SK-N-SH treated with all-trans-retinoic acid at 6 μM for 48 hours (cell line): ENCODE measurements around the gene QSOX1.

Experiments used
- CREB5 ChIP-seq: fragments of 250-450 bp; sonication (Bioruptor Pico); IDR thresholded peaks from 2 replicates; pipeline ENCODE4 v1.5.1; 2020; ENCODE audit warnings: low read depth, mild to moderate bottlenecking, moderate library complexity
- ISL1 ChIP-seq: fragments of 250-450 bp; sonication (Bioruptor Pico); IDR thresholded peaks from 2 replicates; pipeline ENCODE4 v2.1.2; 2022; ENCODE audit warnings: mild to moderate bottlenecking, moderate library complexity
- OSR1 ChIP-seq: fragments of 250-450 bp; sonication (Bioruptor Pico); IDR thresholded peaks from 2 replicates; pipeline ENCODE4 v1.8.0; 2022; ENCODE audit warnings: moderate library complexity, mild to moderate bottlenecking, inconsistent platforms
- POU6F1 ChIP-seq: fragments of 250-450 bp; sonication (Bioruptor Pico); IDR thresholded peaks from 2 replicates; pipeline ENCODE4 v1.8.0; 2021; ENCODE audit warnings: low read depth, mild to moderate bottlenecking, moderate library complexity, borderline replicate concordance
- PPARA ChIP-seq: fragments of 250-450 bp; sonication (Bioruptor Pico); IDR thresholded peaks from 2 replicates; pipeline ENCODE4 v1.5.0; 2020; ENCODE audit warnings: mild to moderate bottlenecking, borderline replicate concordance
- ZFP3 ChIP-seq: fragments of 250-450 bp; sonication (Bioruptor Pico); IDR thresholded peaks from 2 replicates; pipeline ENCODE4 v1.5.0; 2020; ENCODE audit warnings: mild to moderate bottlenecking, moderate library complexity
- ZNF565 ChIP-seq: fragments of 450-650 bp; formaldehyde crosslinking; conservative IDR thresholded peaks from 2 replicates; pipeline ENCODE4 v1.5.0; 2020; ENCODE audit warnings: low read depth, mild to moderate bottlenecking, moderate library complexity
- ZNF70 ChIP-seq: fragments of 450-650 bp; formaldehyde crosslinking; IDR thresholded peaks from 2 replicates; pipeline ENCODE4 v1.5.0; 2020; ENCODE audit warnings: mild to moderate bottlenecking, moderate library complexity
- ZNF8 ChIP-seq: fragments of 450-650 bp; formaldehyde crosslinking; IDR thresholded peaks from 2 replicates; pipeline ENCODE4 v1.5.0; 2020; ENCODE audit warnings: mild to moderate bottlenecking, moderate library complexity

GRCh38 chr1:180166436-180166800 lies 11.7 kb downstream of the QSOX1 start:
- TF ChIP-seq ZFP3 (CRISPR knock-in tag) (no peak), ZNF8 (no peak), CREB5 (no peak), ZNF70 (CRISPR knock-in tag) (no peak), POU6F1 (CRISPR knock-in tag) (no peak), PPARA (CRISPR knock-in tag) (no peak), ISL1 (CRISPR knock-in tag) (no peak), ZNF565 (CRISPR knock-in tag) (no peak), OSR1 (CRISPR knock-in tag) (no peak)
